Vagina (tissue), 2 donors: ENCODE results near the gene CECR2.

ENCODE experiments used
- POLR2A ChIP-seq, 2 donors: fragments of 450-650 bp; IDR thresholded peaks; one replicate each; pipeline ENCODE4 v1.6.1; 2017; ENCODE audit warnings: antibody characterized with exemption in 2 of 2, mild to moderate bottlenecking in 2 of 2, moderate library complexity in 2 of 2
- POLR2AphosphoS5 ChIP-seq, 2 donors: sonication (generic); formaldehyde crosslinking; IDR thresholded peaks; one replicate each; pipeline ENCODE4 v1.9.0; 2017; ENCODE audit warnings: antibody characterized with exemption in 2 of 2, mild to moderate bottlenecking in 2 of 2, low read depth in 1 of 2; ENCODE audit not compliant: insufficient read depth in 1 of 2

- TF ChIP-seq POLR2A (IDR thresholded peaks at IDR 0.05), result no peak
- no peak for TF ChIP-seq POLR2AphosphoS5 (IDR thresholded peaks at IDR 0.05; ENCODE audit: insufficient read depth in 1 of 2, low read depth in 1 of 2)
These were observed 229.1 kb downstream of the CECR2 start for GRCh38 chr22:17598318-17598717.
